CD4-positive, alpha-beta memory T cell (primary cell): Measurements from ENCODE around the gene IL7R. TPM values are rescaled to one million over a fixed set of nuclear protein-coding genes. Genes with fewer than 3 reads are reported as not detected.
A peak's percentile ranks its signal among the peaks of the same experiment; 100 is the strongest.

Source experiments
- CTCF ChIA-PET: fragments of 350-600 bp; sonication (Branson Sonifier 250); formaldehyde crosslinking; loops from one replicate; lab custom pipeline; 2021; ENCODE audit warnings: inconsistent platforms; ENCODE audit not compliant: partially characterized antibody; lab: Charles Lee
- POLR2A ChIA-PET: fragments of 350-600 bp; sonication (Branson Sonifier 250); formaldehyde crosslinking; loops from one replicate; lab custom pipeline; 2021; ENCODE audit not compliant: partially characterized antibody; lab: Charles Lee
- DNase-seq, 5 donors: peaks; one replicate each; pipeline versions ENCODE4 v3.0.0 to v3.0.0-alpha.2; 2020 to 2022; ENCODE audit warnings: mixed read lengths in 1 of 5
- H3K27ac ChIP-seq: one replicate; pipeline ENCODE4 v1.7.0; 2013; ENCODE audit warnings: low read depth, low read length
- H3K27me3 ChIP-seq: 2 replicates; pipeline ENCODE4 v1.7.0; 2013; ENCODE audit warnings: mild to moderate bottlenecking, low read length, moderate library complexity; ENCODE audit not compliant: insufficient read depth
- H3K36me3 ChIP-seq: 2 replicates; pipeline ENCODE4 v1.7.0; 2013; ENCODE audit warnings: mild to moderate bottlenecking, low read length, moderate library complexity; ENCODE audit not compliant: insufficient read depth
- H3K4me1 ChIP-seq: 2 replicates; pipeline ENCODE4 v1.7.0; 2013; ENCODE audit warnings: mild to moderate bottlenecking, low read length, moderate library complexity; ENCODE audit not compliant: insufficient read depth
- H3K4me3 ChIP-seq, 2 donors: one replicate each; pipeline ENCODE4 v1.7.0; 2013; ENCODE audit warnings: low read length in 2 of 2, mild to moderate bottlenecking in 1 of 2
- H3K9me3 ChIP-seq, 2 donors: one replicate each; pipeline ENCODE4 v1.7.0; 2013; ENCODE audit warnings: low read length in 2 of 2, control low read depth in 1 of 2; ENCODE audit not compliant: control insufficient read depth in 1 of 2
- H3K27ac Mint-ChIP-seq, 7 donors: one replicate each; pipeline ENCODE4 v1.8.0; 2020 to 2021; ENCODE audit warnings: mixed read lengths in 7 of 7, mild to moderate bottlenecking in 6 of 7, inconsistent platforms in 3 of 7, moderate library complexity in 3 of 7
- H3K27me3 Mint-ChIP-seq, 2 donors: one replicate each; pipeline ENCODE4 v1.8.0; 2020 to 2021; ENCODE audit warnings: mixed read lengths in 2 of 2
- H3K36me3 Mint-ChIP-seq, 2 donors: one replicate each; pipeline ENCODE4 v1.8.0; 2020 to 2021; ENCODE audit warnings: mixed read lengths in 2 of 2, inconsistent platforms in 1 of 2, mild to moderate bottlenecking in 1 of 2
- H3K4me1 Mint-ChIP-seq, 4 donors: one replicate each; pipeline ENCODE4 v1.8.0; 2020 to 2021; ENCODE audit warnings: mixed read lengths in 4 of 4, mild to moderate bottlenecking in 1 of 4
- H3K4me3 Mint-ChIP-seq, 8 donors: one replicate each; pipeline ENCODE4 v1.8.0; 2020 to 2021; ENCODE audit warnings: mixed read lengths in 8 of 8, mild to moderate bottlenecking in 7 of 8, moderate library complexity in 6 of 8, inconsistent platforms in 3 of 8
- H3K9me3 Mint-ChIP-seq, 8 donors: one replicate each; pipeline ENCODE4 v1.8.0; 2020 to 2021; ENCODE audit warnings: mixed read lengths in 8 of 8, mild to moderate bottlenecking in 5 of 8, inconsistent platforms in 3 of 8, moderate library complexity in 1 of 8
- intact Hi-C: fragments of 100-400 bp; cut with micrococcal nuclease; formaldehyde crosslinking; loops from one replicate; pipeline ENCODE4 v1.15.1; 2023
- polyA plus RNA-seq, 2 donors: library from polyadenylated mRNA; unstranded; fragments of 300-500 nt; fragmentation: Illumina TruSeq; gene quantifications; one replicate each; pipeline ENCODE4 v1.2.3, GENCODE V29; 2021
- total RNA-seq, 2 experiments: library from RNA; stranded (reverse); gene quantifications; one replicate each; pipeline ENCODE4 v1.2.3, GENCODE V29; 2021

IL7R gene
- total and polyA plus RNA-seq, 4 experiments from 2014 or later = 514 to 2,440 (median 1,801) TPM

DNA sequence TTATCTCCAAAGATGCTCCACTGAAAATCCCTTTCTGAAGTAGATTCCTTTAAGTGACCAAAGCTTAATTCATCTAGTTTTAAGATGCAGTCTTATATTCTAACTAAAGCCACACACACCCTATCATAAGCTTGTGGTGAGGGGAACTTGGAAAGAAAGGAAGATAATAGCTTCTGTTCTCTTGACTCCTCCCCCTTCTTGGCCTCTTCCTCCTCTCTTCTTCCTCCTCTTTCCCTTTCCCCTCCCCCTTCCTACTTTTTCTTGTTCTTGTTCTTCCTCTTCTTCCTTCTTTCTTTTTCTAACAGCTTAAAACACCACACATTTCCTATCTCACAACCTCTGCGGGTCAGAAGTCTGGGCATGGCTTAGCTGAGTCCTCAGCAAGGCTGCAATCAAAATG lies 23.5 kb downstream of the IL7R start:
- intact Hi-C loops = no loop called here
- Histone ChIP-seq H3K9me3 (no peaks in the 10 kb centered on the region), H3K4me1 (peaks cover 71% of the 10 kb centered on the region), H3K36me3 (peaks cover 25% of the 10 kb centered on the region), H3K4me3 (no peak overlapping the region), H3K27me3 (no peaks in the 10 kb centered on the region), H3K27ac (no peak overlapping the region)
- ChIA-PET CTCF (interaction anchor here (0.7 to 5.1 kb wide), 11 partner anchors 12 to 102 kb away, joined by 3 to 39 read pairs (median 5); no protein-coding TSS in a partner anchor), POLR2A (interaction anchor here (0.8 to 7.6 kb wide), 24 partner anchors 7 to 229 kb away, joined by 3 to 437 read pairs (median 32); partner anchors contain the start of gene IL7R)
- DNase-seq = no peak
- peaks cover 0 to 64% (median 27%) of the 10 kb centered on the region in 8 donors for H3K9me3 Mint-ChIP-seq
- peaks cover 40 to 45% of the 10 kb centered on the region in 2 donors for H3K36me3 Mint-ChIP-seq
- no peaks in the 10 kb centered on the region for H3K27me3 Mint-ChIP-seq
- peak overlapping the region in 4 of 7 donors; percentile 7 to 90 (median 68) for H3K27ac Mint-ChIP-seq
- H3K4me1 Mint-ChIP-seq = peaks cover 60 to 85% (median 73%) of the 10 kb centered on the region in 4 donors
- H3K4me3 Mint-ChIP-seq = peak overlapping the region in 3 of 8 donors; percentile 0 to 35 (median 10)

DNA sequence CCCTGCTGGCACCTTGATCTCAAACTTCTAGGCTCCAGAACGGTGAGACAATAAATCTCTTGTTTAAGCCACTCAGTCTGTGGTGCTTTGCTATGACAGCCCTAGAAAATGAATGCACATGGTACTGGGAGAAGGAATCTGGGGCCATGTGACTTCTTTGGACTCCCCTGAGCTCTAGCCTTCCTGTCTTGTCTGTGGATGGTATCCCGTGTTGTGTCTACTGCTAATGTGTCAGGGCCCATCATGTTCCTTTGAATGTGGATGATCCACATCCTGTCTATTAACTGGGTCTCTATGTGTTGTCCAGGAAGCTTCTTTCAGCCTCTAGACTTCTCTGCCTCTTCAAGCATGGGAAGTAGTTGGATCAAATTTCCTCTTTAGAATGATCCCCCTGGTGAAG lies 25.1 kb downstream of the IL7R start:
- peaks cover 55% of the 10 kb centered on the region for H3K4me1 ChIP-seq
- H3K36me3 ChIP-seq = peaks cover 10% of the 10 kb centered on the region
- no peak overlapping the region for H3K4me3 Mint-ChIP-seq
- ChIA-PET POLR2A (interaction anchor here (0.6 to 7.6 kb wide), 45 partner anchors 8 to 965 kb away, joined by 3 to 437 read pairs (median 9); partner anchors contain the start of genes IL7R and SPEF2), CTCF (interaction anchor here (0.8 to 5.1 kb wide), 8 partner anchors 12 to 231 kb away, joined by 3 to 39 read pairs (median 8); no protein-coding TSS in a partner anchor)
- peak in 1 of 5 donors; percentile 18 for DNase-seq
- H3K36me3 Mint-ChIP-seq = peaks cover 24 to 29% of the 10 kb centered on the region in 2 donors
- peak overlapping the region in 5 of 7 donors; percentile 27 to 60 (median 44) for H3K27ac Mint-ChIP-seq
- no peak overlapping the region for H3K27ac ChIP-seq
- peaks cover 0 to 49% (median 22%) of the 10 kb centered on the region in 8 donors for H3K9me3 Mint-ChIP-seq
- no peaks in the 10 kb centered on the region for H3K9me3 ChIP-seq
- H3K4me3 ChIP-seq = no peak overlapping the region
- intact Hi-C loops = loop anchor here (1.0 kb wide), 1 partner anchor 22 kb away; no protein-coding TSS in a partner anchor
- H3K27me3 ChIP-seq = no peaks in the 10 kb centered on the region
- no peaks in the 10 kb centered on the region for H3K27me3 Mint-ChIP-seq
- H3K4me1 Mint-ChIP-seq = peaks cover 51 to 71% (median 59%) of the 10 kb centered on the region in 4 donors

DNA sequence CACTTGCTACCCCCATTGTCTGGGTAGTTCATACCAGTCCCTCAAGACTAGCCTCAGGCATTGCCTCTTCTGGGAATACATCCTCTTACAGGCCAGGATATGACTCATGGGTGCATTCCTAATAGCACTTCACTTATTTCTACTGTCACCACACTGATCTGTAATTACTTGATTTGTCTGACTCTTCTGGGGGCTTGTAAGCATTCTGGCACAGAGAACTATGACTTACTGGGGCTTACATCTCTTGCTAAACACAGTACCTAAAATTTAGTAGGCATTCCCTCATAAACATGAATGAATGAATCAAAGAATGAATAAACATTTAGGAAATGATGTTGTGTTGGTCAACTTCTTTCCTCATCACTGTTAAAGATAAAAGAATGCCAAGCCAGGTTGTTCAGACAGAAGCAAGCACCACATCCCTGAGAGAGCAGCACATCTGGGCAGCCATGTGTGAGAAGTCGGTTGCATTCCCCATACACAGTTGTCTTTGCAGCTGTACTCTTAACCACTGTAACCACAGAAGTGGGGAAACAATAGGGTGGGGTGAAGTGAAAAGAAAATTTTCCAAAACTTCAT lies 27.6 kb downstream of the IL7R start:
- Histone ChIP-seq H3K27ac (no peak overlapping the region), H3K4me3 (no peak overlapping the region), H3K4me1 (peaks cover 33% of the 10 kb centered on the region), H3K27me3 (no peaks in the 10 kb centered on the region), H3K36me3 (no peaks in the 10 kb centered on the region), H3K9me3 (no peaks in the 10 kb centered on the region)
- ChIA-PET POLR2A (interaction anchor here (1.0 to 7.6 kb wide), 15 partner anchors 9 to 232 kb away, joined by 3 to 437 read pairs (median 6); partner anchors contain the start of gene IL7R), CTCF (interaction anchor here (1.2 kb wide), 1 partner anchor 233 kb away, joined by 5 read pairs; no protein-coding TSS in a partner anchor)
- Mint-ChIP-seq H3K27me3 (no peaks in the 10 kb centered on the region), H3K9me3 (peaks cover 0 to 28% (median 6%) of the 10 kb centered on the region in 8 donors), H3K4me1 (peaks cover 32 to 49% (median 38%) of the 10 kb centered on the region in 4 donors), H3K27ac (peak overlapping the region in 6 of 7 donors; percentile 9 to 61 (median 36)), H3K36me3 (peaks cover 4 to 9% of the 10 kb centered on the region in 2 donors), H3K4me3 (peak overlapping the region in 2 of 8 donors; percentile 16 to 17)
- DNase-seq = no peak
- intact Hi-C loops = loop anchor here (2.0 kb wide), 2 partner anchors 19 to 41 kb away; no protein-coding TSS in a partner anchor

DNA sequence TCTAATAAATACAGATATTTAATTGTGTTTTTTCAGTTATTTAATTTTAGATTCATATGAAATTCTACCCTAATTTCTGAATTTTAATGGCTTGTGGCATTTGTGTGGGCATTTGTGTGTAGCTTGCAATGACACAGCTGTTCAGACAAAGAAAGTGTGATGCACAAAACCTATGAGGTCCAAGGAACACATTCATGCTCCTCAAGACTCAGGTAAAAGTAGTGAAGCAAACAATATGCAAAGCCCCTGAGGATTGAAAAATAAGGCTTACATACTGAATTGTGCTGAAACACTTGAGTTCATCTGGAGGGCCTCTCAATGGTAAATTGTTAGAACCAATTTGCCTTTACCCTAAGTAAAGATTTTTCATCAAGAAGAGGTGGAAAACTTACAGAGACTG lies 28.1 kb downstream of the IL7R start:
- Mint-ChIP-seq H3K27ac (peak overlapping the region in 1 of 7 donors; percentile 61), H3K36me3 (peaks cover 4% of the 10 kb centered on the region in 2 donors), H3K4me1 (peaks cover 29 to 44% (median 36%) of the 10 kb centered on the region in 4 donors), H3K27me3 (no peaks in the 10 kb centered on the region), H3K9me3 (peaks cover 0 to 23% (median 6%) of the 10 kb centered on the region in 8 donors), H3K4me3 (no peak overlapping the region)
- Histone ChIP-seq H3K4me1 (peaks cover 33% of the 10 kb centered on the region), H3K27me3 (no peaks in the 10 kb centered on the region), H3K27ac (no peak overlapping the region), H3K4me3 (no peak overlapping the region), H3K36me3 (no peaks in the 10 kb centered on the region), H3K9me3 (no peaks in the 10 kb centered on the region)
- ChIA-PET CTCF (interaction anchor here (1.2 kb wide), 1 partner anchor 233 kb away, joined by 5 read pairs; no protein-coding TSS in a partner anchor), POLR2A (interaction anchor here (0.9 to 7.6 kb wide), 14 partner anchors 9 to 233 kb away, joined by 3 to 437 read pairs (median 4); partner anchors contain the start of gene IL7R)
- intact Hi-C loops = loop anchor here (2.0 kb wide), 2 partner anchors 18 to 40 kb away; no protein-coding TSS in a partner anchor
- DNase-seq = no peak

DNA sequence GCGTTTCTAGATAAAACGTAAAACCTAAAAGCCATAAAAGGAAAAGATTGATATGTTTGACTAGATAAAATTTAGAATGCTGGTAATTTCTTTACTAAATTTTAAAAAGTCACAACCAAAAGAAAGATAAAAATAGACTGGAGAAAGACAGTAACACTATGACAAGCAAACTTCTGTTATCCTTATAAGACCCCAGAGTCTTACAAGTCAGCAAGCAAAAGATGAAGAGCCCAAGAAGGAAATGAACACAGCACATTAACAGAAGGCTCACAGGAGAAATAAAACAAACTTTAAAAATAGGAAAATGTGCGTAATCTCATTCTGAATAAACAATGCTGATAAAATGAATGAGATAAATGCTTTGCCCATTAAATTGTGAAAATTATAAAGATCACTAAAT lies 29.7 kb downstream of the IL7R start:
- peaks cover 23 to 35% (median 29%) of the 10 kb centered on the region in 4 donors for H3K4me1 Mint-ChIP-seq
- H3K36me3 ChIP-seq = no peaks in the 10 kb centered on the region
- H3K27me3 Mint-ChIP-seq = no peaks in the 10 kb centered on the region
- ChIA-PET POLR2A (no interaction called here), CTCF (no interaction called here)
- no peak overlapping the region for H3K4me3 ChIP-seq
- peaks cover 0 to 4% of the 10 kb centered on the region in 2 donors for H3K36me3 Mint-ChIP-seq
- DNase-seq = no peak
- peaks cover 33% of the 10 kb centered on the region for H3K4me1 ChIP-seq
- peaks cover 0 to 17% (median 2%) of the 10 kb centered on the region in 8 donors for H3K9me3 Mint-ChIP-seq
- no peaks in the 10 kb centered on the region for H3K27me3 ChIP-seq
- H3K4me3 Mint-ChIP-seq = no peak overlapping the region
- intact Hi-C loops = no loop called here
- H3K27ac ChIP-seq = no peak overlapping the region
- no peak overlapping the region for H3K27ac Mint-ChIP-seq
- no peaks in the 10 kb centered on the region for H3K9me3 ChIP-seq

DNA sequence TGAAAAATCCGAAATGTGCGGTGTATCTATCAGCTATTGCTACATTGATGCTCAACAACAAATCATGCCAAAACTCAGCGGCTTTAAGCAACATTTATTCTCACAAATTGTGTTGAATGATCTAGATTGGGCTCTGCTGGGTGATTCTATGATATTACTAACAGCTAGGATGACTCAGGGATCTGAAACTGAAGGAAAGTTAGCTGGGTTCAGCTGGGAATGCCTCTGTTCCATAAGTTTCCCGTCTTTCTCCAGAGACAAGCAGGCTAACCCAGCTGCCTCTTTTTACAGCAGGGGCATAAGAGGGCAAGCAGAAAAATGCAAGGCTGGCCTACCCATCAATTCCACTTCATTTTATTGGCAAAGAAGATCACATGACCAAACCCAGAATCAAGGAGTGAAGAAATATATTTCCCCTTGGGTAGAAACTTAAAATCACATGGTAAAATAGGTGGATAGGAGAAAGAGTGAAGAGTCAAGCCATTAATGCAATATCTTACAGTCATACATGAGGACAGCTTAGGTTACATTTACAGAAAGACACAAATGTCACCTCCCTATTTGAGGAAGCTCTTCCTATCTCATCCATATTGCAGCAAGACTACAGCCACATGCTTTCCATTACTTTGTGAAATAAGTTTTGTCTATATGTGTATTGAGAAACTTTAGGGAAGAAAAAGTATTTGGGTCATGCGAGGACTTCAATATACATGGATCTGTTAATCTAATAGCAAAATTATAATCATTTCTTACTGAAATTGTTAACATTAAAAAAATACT lies 30.8 kb downstream of the IL7R start:
- CTCF ChIA-PET = interaction anchor here (1.0 kb wide), 1 partner anchor 38 kb away, joined by 4 read pairs; no protein-coding TSS in a partner anchor
- peaks cover 17 to 24% (median 21%) of the 10 kb centered on the region in 4 donors for H3K4me1 Mint-ChIP-seq
- H3K27me3 ChIP-seq = no peaks in the 10 kb centered on the region
- H3K9me3 Mint-ChIP-seq = peaks cover 0 to 13% (median under 1%) of the 10 kb centered on the region in 8 donors
- no peak overlapping the region for H3K27ac ChIP-seq
- peaks cover 24% of the 10 kb centered on the region for H3K4me1 ChIP-seq
- H3K9me3 ChIP-seq = no peaks in the 10 kb centered on the region
- intact Hi-C loops = no loop called here
- no peak overlapping the region for H3K4me3 Mint-ChIP-seq
- POLR2A ChIA-PET = interaction anchor here (0.9 kb wide), 1 partner anchor 14 kb away, joined by 3 read pairs; no protein-coding TSS in a partner anchor
- peaks cover 0 to 4% of the 10 kb centered on the region in 2 donors for H3K36me3 Mint-ChIP-seq
- H3K27ac Mint-ChIP-seq = no peak overlapping the region
- no peaks in the 10 kb centered on the region for H3K36me3 ChIP-seq
- DNase-seq = no peak
- H3K27me3 Mint-ChIP-seq = no peaks in the 10 kb centered on the region
- H3K4me3 ChIP-seq = no peak overlapping the region
